Skeletal muscle tissue (tissue), 4 donors: ENCODE data around the gene CUEDC2. TPM values are rescaled to one million over a fixed set of nuclear protein-coding genes. Genes with fewer than 3 reads are reported as not detected.

Experiments
- H3K27ac ChIP-seq: one replicate; pipeline ENCODE4 v1.7.0; 2013; ENCODE audit warnings: mild to moderate bottlenecking, low read depth, low read length, inconsistent platforms
- H3K27me3 ChIP-seq, 3 donors: one replicate each; pipeline ENCODE4 v1.7.0; 2013; ENCODE audit warnings: low read length in 3 of 3; ENCODE audit not compliant: control insufficient read depth in 3 of 3, insufficient read depth in 3 of 3
- H3K36me3 ChIP-seq, 3 donors: one replicate each; pipeline ENCODE4 v1.7.0; 2013; ENCODE audit warnings: low read length in 3 of 3; ENCODE audit not compliant: control insufficient read depth in 3 of 3, insufficient read depth in 3 of 3
- H3K4me1 ChIP-seq, 3 donors: one replicate each; pipeline ENCODE4 v1.7.0; 2013; ENCODE audit warnings: low read length in 3 of 3, mild to moderate bottlenecking in 3 of 3; ENCODE audit not compliant: control insufficient read depth in 3 of 3, insufficient read depth in 3 of 3
- H3K4me3 ChIP-seq, 3 donors: one replicate each; pipeline ENCODE4 v1.7.0; 2013; ENCODE audit warnings: low read length in 3 of 3
- H3K9ac ChIP-seq, 3 donors: one replicate each; pipeline ENCODE4 v1.7.0; 2013; ENCODE audit warnings: low read length in 3 of 3, mild to moderate bottlenecking in 3 of 3, moderate library complexity in 2 of 3, low read depth in 1 of 3
- H3K9me3 ChIP-seq, 3 donors: one replicate each; pipeline ENCODE4 v1.7.0; 2013; ENCODE audit warnings: low read length in 3 of 3; ENCODE audit not compliant: control insufficient read depth in 3 of 3
- total RNA-seq: library from RNA; depleted of rRNA; stranded (reverse); fragments of >200 nt; gene quantifications from one replicate; pipeline ENCODE4 v1.2.3, GENCODE V29; 2014
- donor health status: Osteomylitis.

The CUEDC2 gene
- total RNA-seq, 1 donor from 2014 or later: 31.3 TPM

DNA sequence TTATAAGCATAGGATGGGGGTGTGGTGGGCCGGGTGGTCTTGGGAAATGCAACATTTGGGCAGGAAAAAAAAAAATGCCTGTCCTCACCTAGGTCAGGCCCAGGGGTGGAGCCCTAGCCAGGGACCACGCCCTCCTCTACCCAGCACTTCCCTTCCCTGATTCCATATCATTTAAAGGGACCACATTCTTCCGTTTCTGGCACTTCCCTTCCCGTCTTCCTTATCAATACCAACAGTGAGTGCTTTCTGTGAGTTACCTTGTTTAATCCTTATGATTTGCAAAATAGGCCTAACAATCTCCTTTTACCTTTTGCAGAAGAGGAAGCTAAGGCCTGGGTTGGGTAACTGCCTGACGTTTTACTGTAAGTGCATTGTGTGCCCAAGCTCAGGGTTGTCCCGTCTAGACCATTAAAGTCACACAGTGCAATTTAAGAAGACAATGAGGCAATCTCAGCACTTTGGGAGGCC, 35.6 kb upstream of the CUEDC2 start:
- H3K27ac ChIP-seq: no peak overlapping the region
- H3K9ac ChIP-seq: no peak overlapping the region
- no peaks in the 10 kb centered on the region for H3K9me3 ChIP-seq
- no peaks in the 10 kb centered on the region for H3K36me3 ChIP-seq
- H3K4me1 ChIP-seq: peaks cover 0 to 9% (median 0%) of the 10 kb centered on the region in 3 donors
- H3K4me3 ChIP-seq: no peak overlapping the region
- no peaks in the 10 kb centered on the region for H3K27me3 ChIP-seq

- no peaks in the 10 kb centered on the region for H3K36me3 ChIP-seq
- H3K9ac ChIP-seq: no peak overlapping the region
- no peak overlapping the region for H3K27ac ChIP-seq
- H3K4me3 ChIP-seq: no peak overlapping the region
- no peaks in the 10 kb centered on the region for H3K27me3 ChIP-seq
- peaks cover 0 to 9% (median 1%) of the 10 kb centered on the region in 3 donors for H3K4me1 ChIP-seq
- H3K9me3 ChIP-seq: no peaks in the 10 kb centered on the region
These were observed 34.9 kb upstream of the CUEDC2 start for GRCh38 chr10:102467318-102467717.

- H3K27me3 ChIP-seq: no peaks in the 10 kb centered on the region
- H3K36me3 ChIP-seq: no peaks in the 10 kb centered on the region
- no peaks in the 10 kb centered on the region for H3K9me3 ChIP-seq
- no peak overlapping the region for H3K27ac ChIP-seq
- no peak overlapping the region for H3K4me3 ChIP-seq
- peaks cover 9 to 24% (median 15%) of the 10 kb centered on the region in 3 donors for H3K4me1 ChIP-seq
- no peak overlapping the region for H3K9ac ChIP-seq
These were observed 33.1 kb upstream of the CUEDC2 start for GRCh38 chr10:102465466-102465865.

DNA sequence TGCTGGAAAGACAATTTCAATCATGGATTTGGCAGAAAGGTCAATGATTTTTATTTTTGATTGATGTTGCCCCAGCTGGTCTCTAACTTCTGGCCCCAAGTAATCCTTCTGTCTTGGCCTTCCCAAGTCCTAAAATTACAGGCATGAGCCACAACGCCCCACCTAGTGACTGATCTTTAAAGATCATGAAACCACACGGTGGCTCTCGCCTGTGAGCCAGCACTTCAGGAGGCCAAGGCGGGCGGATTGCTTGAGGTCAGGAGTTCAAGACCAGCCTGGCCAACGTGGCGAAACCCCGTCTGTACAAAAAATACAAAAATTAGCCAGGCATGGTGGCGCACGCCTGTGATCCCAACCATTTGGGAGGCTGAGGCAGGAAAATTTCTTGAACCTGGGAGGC, 31.6 kb upstream of the CUEDC2 start:
- Histone ChIP-seq H3K9me3 (no peaks in the 10 kb centered on the region), H3K9ac (no peak overlapping the region), H3K27ac (no peak overlapping the region), H3K27me3 (no peaks in the 10 kb centered on the region), H3K36me3 (no peaks in the 10 kb centered on the region), H3K4me3 (no peak overlapping the region), H3K4me1 (peaks cover 9 to 24% (median 15%) of the 10 kb centered on the region in 3 donors)

GRCh38 chr10:102462512-102463054, 30.2 kb upstream of the CUEDC2 start:
- H3K9ac ChIP-seq: peak overlapping the region in 2 of 3 donors; percentile 25 to 77
- no peak overlapping the region for H3K4me3 ChIP-seq

GRCh38 chr10:102461187-102462054, 29.0 kb upstream of the CUEDC2 start:
- H3K27ac ChIP-seq: no peak overlapping the region
- peak overlapping the region; percentile 74 to 78 (median 77) for H3K9ac ChIP-seq
- H3K27me3 ChIP-seq: no peaks in the 10 kb centered on the region
- H3K4me3 ChIP-seq: peak overlapping the region; percentile 67 to 88 (median 76)
- H3K36me3 ChIP-seq: no peaks in the 10 kb centered on the region
- peaks cover 9 to 16% (median 15%) of the 10 kb centered on the region in 3 donors for H3K4me1 ChIP-seq
- no peaks in the 10 kb centered on the region for H3K9me3 ChIP-seq

More at GRCh38 chr10:102462512-102463054, 30.2 kb upstream of the CUEDC2 start:
- H3K27ac ChIP-seq: no peak overlapping the region
- H3K4me1 ChIP-seq: peaks cover 9 to 16% (median 15%) of the 10 kb centered on the region in 3 donors
- no peaks in the 10 kb centered on the region for H3K27me3 ChIP-seq
- no peaks in the 10 kb centered on the region for H3K36me3 ChIP-seq
- H3K9me3 ChIP-seq: no peaks in the 10 kb centered on the region

- no peaks in the 10 kb centered on the region for H3K9me3 ChIP-seq
- peak overlapping the region; percentile 67 to 88 (median 76) for H3K4me3 ChIP-seq
- H3K27me3 ChIP-seq: no peaks in the 10 kb centered on the region
- peaks cover 9 to 16% (median 15%) of the 10 kb centered on the region in 3 donors for H3K4me1 ChIP-seq
- peaks cover 0 to under 1% (median 0%) of the 10 kb centered on the region in 3 donors for H3K36me3 ChIP-seq
- H3K9ac ChIP-seq: peak overlapping the region; percentile 20 to 78 (median 23)
- H3K27ac ChIP-seq: no peak overlapping the region
These were observed 28.4 kb upstream of the CUEDC2 start for GRCh38 chr10:102460836-102461186.

DNA sequence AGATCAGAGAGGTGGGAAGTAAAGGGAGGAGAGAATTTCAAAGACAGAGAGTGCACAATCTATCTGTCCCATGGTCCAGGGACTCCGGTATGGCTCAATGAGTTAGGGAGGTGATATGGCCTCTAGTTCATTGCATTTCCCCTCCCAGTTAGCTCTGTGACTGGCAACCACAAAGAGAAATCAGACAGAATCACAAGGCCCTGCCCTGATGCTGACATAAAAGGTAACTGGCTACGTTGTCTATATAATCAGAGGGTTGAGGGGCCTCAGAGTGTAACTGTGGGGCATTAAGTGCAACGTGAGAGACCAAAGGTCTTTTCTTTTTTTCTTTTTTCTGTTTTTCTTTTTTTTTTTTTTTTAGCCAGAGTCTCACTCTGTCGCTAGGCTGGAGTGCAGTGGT, 26.3 kb upstream of the CUEDC2 start:
- Histone ChIP-seq H3K36me3 (peaks cover 0 to 4% (median 0%) of the 10 kb centered on the region in 3 donors), H3K4me3 (no peak overlapping the region), H3K4me1 (peaks cover 9 to 16% (median 15%) of the 10 kb centered on the region in 3 donors), H3K27me3 (no peaks in the 10 kb centered on the region), H3K9me3 (no peaks in the 10 kb centered on the region), H3K27ac (no peak overlapping the region), H3K9ac (no peak overlapping the region)

GRCh38 chr10:102457591-102458150, 25.3 kb upstream of the CUEDC2 start:
- Histone ChIP-seq H3K27me3 (no peaks in the 10 kb centered on the region), H3K27ac (no peak overlapping the region), H3K9me3 (no peaks in the 10 kb centered on the region), H3K9ac (no peak overlapping the region), H3K4me3 (no peak overlapping the region), H3K36me3 (peaks cover 0 to 4% (median 0%) of the 10 kb centered on the region in 3 donors), H3K4me1 (peaks cover 13 to 25% (median 20%) of the 10 kb centered on the region in 3 donors)
